Measurements from ENCODE around the gene OR8D1.

OR8D1 gene

GRCh38 chr11:124313849-124314248 is at the start of gene OR8D1:
TSS of gene OR8D1 (minus strand) at chr11:124313949. CDS start at chr11:124310766, 3,183 bp downstream.
- no peak for FAIRE-seq

- FAIRE-seq, result no peak
Measured at GRCh38 chr11:124359566-124359965, 45.8 kb upstream of the OR8D1 start.

- FAIRE-seq, result no peak
Measured at GRCh38 chr11:124346311-124346955, 32.7 kb upstream of the OR8D1 start.

DNA sequence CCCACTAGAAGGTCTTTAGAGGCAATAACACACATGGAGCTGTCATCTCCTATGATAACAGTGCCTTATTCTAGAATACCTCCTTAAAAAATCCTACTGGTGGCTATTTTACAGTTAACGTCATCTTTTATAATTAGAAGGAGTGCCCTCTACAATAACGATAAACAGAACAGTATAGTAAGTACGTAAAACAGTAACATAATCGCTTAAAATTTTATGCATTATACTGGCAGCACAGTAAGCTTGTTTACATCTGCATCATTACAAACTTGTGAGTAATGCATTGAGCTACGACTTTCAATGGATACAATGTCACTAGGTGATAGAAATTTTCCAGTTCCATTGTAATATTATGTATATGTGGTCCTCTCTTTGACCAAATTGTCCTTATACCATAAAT is 30.6 kb upstream of the OR8D1 start:
- no peak for FAIRE-seq

GRCh38 chr11:124340142-124340447 is 26.3 kb upstream of the OR8D1 start:
- FAIRE-seq, result no peak

- no peak for FAIRE-seq
Measured at GRCh38 chr11:124339396-124340141, 25.8 kb upstream of the OR8D1 start.

- FAIRE-seq, result no peak
Measured at GRCh38 chr11:124331873-124332272, 18.1 kb upstream of the OR8D1 start.

- no peak for FAIRE-seq
Measured at GRCh38 chr11:124329787-124330478, 16.2 kb upstream of the OR8D1 start.

- FAIRE-seq, result no peak
Measured at GRCh38 chr11:124327775-124328174, 14.0 kb upstream of the OR8D1 start.

GRCh38 chr11:124322356-124322755 is 8.6 kb upstream of the OR8D1 start:
- FAIRE-seq, result no peak

GRCh38 chr11:124320097-124320496 is 6.3 kb upstream of the OR8D1 start, which contains the start of gene OR8D2:
TSS of gene OR8D2 (minus strand) at chr11:124320197. CDS start at chr11:124320197, 0 bp downstream.
- no peak for FAIRE-seq

GRCh38 chr11:124315052-124315451 is 1.3 kb upstream of the OR8D1 start:
- no peak for FAIRE-seq

GRCh38 chr11:124313131-124313530 is 618 bp downstream of the OR8D1 start:
- FAIRE-seq, result no peak

DNA sequence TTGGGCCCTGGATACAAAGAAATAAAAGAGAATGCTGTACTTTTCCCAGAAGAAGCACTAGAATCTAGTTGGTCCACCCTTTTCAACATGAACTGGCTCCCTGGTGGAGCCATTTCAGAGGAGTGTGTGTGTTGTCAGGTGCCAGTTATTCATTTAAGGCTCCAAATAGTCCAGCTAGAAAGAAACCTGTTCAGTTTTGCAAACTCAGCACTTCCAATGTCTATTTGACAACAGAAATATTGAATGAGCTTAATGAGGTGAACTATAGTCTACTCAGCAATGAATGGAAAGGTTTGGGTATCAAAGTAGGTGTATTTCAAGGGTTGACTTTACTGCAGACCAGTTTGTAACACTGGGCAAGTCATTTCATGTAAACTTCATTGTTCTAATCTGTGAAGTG is 2.1 kb downstream of the OR8D1 start:
- FAIRE-seq, result no peak

GRCh38 chr11:124311269-124311668 is 2.5 kb downstream of the OR8D1 start:
- no peak for FAIRE-seq

DNA sequence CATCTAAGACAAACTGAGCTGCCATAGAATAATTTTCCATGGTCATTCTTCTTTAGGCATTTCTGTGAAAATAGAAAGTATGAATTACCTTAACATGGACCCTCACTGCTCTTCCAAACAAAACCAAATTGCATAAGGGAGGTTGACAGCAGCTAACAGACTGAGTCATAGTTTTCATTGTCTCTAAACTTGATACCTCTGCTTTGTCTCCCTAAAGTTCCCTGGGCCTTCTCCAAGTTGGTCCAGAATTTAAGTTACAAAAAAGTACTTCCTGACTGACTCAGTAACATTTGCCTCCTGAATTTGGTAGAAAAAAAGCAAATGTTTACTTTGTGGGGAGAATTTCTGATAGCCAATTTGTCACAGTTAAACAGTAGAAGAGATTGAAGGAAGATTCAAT is 3.0 kb downstream of the OR8D1 start:
- FAIRE-seq, result no peak

DNA sequence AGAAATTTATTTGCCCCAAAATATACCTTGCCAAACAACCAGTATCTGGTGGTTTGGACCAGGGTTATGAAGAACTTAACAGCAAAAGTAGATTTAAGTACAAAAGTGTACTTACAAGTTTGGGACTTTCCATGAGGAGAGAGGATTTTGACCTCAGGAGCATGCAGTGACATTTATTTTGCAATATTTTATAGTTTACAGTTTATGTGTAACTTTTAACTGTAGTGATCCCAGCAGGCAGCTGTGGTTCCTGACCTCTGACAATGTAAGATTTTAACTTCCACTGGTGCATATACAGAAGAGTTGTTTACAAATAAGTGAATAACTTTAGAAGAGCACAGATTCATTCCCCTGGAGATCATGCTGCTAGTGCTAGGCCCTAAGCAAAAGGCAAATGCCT is 6.7 kb downstream of the OR8D1 start:
- FAIRE-seq, result no peak

GRCh38 chr11:124302347-124303125 is 11.2 kb downstream of the OR8D1 start:
- FAIRE-seq, result no peak

DNA sequence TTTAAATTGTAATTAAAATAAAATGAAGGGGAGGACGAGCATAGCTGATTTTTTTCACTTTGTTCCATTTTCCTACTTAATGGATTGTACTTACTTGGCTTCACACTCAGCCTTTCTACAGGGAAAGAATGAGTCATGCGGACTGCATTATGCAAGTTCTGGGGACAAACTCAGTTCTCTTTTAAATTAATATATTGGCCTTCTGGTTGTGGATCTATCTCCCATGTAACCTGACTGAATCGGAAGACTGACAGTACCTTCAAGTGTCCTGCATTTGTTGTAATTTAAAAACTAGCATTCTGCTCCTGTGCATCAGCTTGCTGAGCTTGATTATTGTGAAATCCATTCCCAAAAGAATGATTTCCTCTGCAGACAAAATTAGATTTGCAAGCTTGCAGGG is 12.2 kb downstream of the OR8D1 start:
- no peak for FAIRE-seq

DNA sequence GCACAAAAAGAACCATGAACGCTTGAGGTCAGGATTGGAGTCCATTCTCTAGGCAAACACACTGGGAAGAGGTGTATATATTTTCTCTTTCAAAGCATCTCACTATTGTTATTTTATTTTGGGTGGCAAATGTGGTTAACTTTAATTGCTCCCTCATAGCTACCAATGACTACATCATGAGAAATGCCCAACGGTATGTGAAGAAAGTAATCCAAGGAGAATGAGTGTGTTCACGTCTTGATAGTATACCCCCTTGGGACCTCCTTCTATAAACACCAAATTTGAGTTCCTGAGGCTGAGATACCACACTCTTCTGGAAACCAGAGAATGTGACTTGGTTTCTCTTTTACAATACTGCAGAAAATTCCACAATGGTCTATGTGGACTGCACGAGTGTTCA is 15.8 kb downstream of the OR8D1 start:
- FAIRE-seq, result no peak

GRCh38 chr11:124296016-124296415 is 17.7 kb downstream of the OR8D1 start:
- no peak for FAIRE-seq

DNA sequence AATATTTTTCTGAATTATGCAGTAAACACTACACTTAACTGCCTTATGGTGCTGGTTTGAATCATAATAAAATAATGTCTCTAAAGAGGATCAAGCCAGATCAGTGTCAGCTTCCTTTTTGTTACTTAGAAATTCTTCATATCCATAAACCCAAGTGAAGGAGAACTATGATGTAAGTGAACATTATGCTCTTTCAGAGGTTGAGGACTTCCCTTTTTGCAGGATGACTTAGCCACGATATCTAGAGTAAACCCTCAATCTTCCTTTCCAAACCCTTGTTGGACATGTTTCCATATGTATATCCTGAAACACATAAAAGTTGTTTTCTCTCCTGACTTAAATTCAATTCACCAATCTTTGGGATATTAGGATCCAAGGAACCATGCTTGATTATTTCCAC is 19.1 kb downstream of the OR8D1 start:
- FAIRE-seq, result no peak

Data from colon (tissue), 2 donors.